ENCODE data around the gene LYZL2. TPM values are rescaled to one million over a fixed set of nuclear protein-coding genes. Genes with fewer than 3 reads are reported as not detected.
"Not testable (repeated sequence)": the region's sequence is repeated elsewhere in the genome, so short reads cannot be mapped to it uniquely, and the experiment has no call there.

The LYZL2 gene
- polyA plus RNA-seq, 1 donor from 2014 or later, result not detected

DNA sequence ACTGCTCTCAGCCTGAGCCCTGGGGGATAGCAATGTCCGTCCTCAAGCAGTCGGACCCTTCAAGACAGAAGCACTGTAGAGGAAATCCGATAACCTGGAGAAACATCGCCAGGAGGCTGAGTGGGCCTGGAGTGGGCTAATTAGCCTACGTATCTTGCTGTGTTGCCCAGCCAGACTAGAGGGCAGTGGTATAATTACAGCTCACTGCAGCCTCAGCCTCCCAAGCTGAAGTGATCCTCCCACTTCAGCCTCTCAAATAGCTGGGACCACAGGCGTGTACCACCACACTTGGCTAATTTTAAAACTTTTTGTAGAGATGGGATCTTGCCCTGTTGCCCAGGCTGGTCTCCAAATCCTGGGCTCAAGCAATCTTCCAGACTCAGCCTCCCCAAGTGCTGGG lies 21.7 kb downstream of the LYZL2 start:
- no peak for TF ChIP-seq MXI1 (conservative IDR thresholded peaks at IDR 0.05; ENCODE audit: poor library complexity, severe bottlenecking)
- TF ChIP-seq RAD21 (conservative IDR thresholded peaks at IDR 0.05), result no peak
- TF ChIP-seq EP300 (conservative IDR thresholded peaks at IDR 0.05; ENCODE audit: poor library complexity, severe bottlenecking), result no peak
- no peaks in the 10 kb centered on the region for H4K20me1 ChIP-seq (ENCODE audit: insufficient read depth)
- H3K4me3 ChIP-seq (ENCODE audit: low read length), result no peak overlapping the region
- no peak overlapping the region for H3K4me2 ChIP-seq (ENCODE audit: low read length)
- no peaks in the 10 kb centered on the region for H3F3A ChIP-seq (ENCODE audit: insufficient read depth, low read length, poor library complexity, severe bottlenecking)
- no peaks in the 10 kb centered on the region for H3K36me3 ChIP-seq (ENCODE audit: insufficient read depth, low read length)
- no peak overlapping the region for H3K27ac ChIP-seq (ENCODE audit: low read length)
- H3K9me2 ChIP-seq (ENCODE audit: insufficient read depth, low read length), result no peaks in the 10 kb centered on the region
- H3K9ac ChIP-seq (ENCODE audit: low read length), result no peak overlapping the region
- no peak overlapping the region for H2AFZ ChIP-seq (ENCODE audit: low read depth, low read length)
- H3K9me3 ChIP-seq (ENCODE audit: low read length), result no peaks in the 10 kb centered on the region
- H3K79me2 ChIP-seq (replicated peaks; ENCODE audit: insufficient read depth, low read length), result no peaks in the 10 kb centered on the region
- no peaks in the 10 kb centered on the region for H3K27me3 ChIP-seq (ENCODE audit: insufficient read depth, low read depth, low read length)

- H3K79me2 ChIP-seq (replicated peaks; ENCODE audit: insufficient read depth, low read length), result no peaks in the 10 kb centered on the region
- TF ChIP-seq, protein P1, sequence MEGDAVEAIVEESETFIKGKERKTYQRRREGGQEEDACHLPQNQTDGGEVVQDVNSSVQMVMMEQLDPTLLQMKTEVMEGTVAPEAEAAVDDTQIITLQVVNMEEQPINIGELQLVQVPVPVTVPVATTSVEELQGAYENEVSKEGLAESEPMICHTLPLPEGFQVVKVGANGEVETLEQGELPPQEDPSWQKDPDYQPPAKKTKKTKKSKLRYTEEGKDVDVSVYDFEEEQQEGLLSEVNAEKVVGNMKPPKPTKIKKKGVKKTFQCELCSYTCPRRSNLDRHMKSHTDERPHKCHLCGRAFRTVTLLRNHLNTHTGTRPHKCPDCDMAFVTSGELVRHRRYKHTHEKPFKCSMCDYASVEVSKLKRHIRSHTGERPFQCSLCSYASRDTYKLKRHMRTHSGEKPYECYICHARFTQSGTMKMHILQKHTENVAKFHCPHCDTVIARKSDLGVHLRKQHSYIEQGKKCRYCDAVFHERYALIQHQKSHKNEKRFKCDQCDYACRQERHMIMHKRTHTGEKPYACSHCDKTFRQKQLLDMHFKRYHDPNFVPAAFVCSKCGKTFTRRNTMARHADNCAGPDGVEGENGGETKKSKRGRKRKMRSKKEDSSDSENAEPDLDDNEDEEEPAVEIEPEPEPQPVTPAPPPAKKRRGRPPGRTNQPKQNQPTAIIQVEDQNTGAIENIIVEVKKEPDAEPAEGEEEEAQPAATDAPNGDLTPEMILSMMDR (IDR thresholded peaks at IDR 0.05; ENCODE audit: poor library complexity, severe bottlenecking), result no peak
- TF ChIP-seq REST (IDR thresholded peaks at IDR 0.05; ENCODE audit: borderline replicate concordance) (no peak), EZH2 (IDR thresholded peaks at IDR 0.05; ENCODE audit: borderline replicate concordance, insufficient read depth, low read length, poor library complexity, severe bottlenecking) (no peak), SMC3 (conservative IDR thresholded peaks at IDR 0.05; ENCODE audit: poor library complexity) (no peak), RAD21 (conservative IDR thresholded peaks at IDR 0.05) (no peak), TAF1 (IDR thresholded peaks at IDR 0.05; ENCODE audit: low read depth) (no peak), EP300 (conservative IDR thresholded peaks at IDR 0.05; ENCODE audit: poor library complexity, severe bottlenecking) (no peak), MXI1 (conservative IDR thresholded peaks at IDR 0.05; ENCODE audit: poor library complexity, severe bottlenecking) (no peak), POLR2AphosphoS5 (IDR thresholded peaks at IDR 0.05) (no peak)
- no peaks in the 10 kb centered on the region for H3F3A ChIP-seq (ENCODE audit: insufficient read depth, low read length, poor library complexity, severe bottlenecking)
- H2AFZ ChIP-seq (ENCODE audit: low read depth, low read length), result no peak overlapping the region
- H3K4me2 ChIP-seq (ENCODE audit: low read length), result no peak overlapping the region
- no peak overlapping the region for H3K9ac ChIP-seq (ENCODE audit: low read length)
- H4K20me1 ChIP-seq (ENCODE audit: insufficient read depth), result no peaks in the 10 kb centered on the region
- no peaks in the 10 kb centered on the region for H3K27me3 ChIP-seq (ENCODE audit: insufficient read depth, low read depth, low read length)
- H3K36me3 ChIP-seq (ENCODE audit: insufficient read depth, low read length), result no peaks in the 10 kb centered on the region
- no peaks in the 10 kb centered on the region for H3K9me2 ChIP-seq (ENCODE audit: insufficient read depth, low read length)
- no peak overlapping the region for H3K27ac ChIP-seq (ENCODE audit: low read length)
- H3K4me3 ChIP-seq (ENCODE audit: low read length), result no peak overlapping the region
- H3K9me3 ChIP-seq (ENCODE audit: low read length), result no peaks in the 10 kb centered on the region
Observed at GRCh38 chr10:30606313-30606712, 23.2 kb downstream of the LYZL2 start.

DNA sequence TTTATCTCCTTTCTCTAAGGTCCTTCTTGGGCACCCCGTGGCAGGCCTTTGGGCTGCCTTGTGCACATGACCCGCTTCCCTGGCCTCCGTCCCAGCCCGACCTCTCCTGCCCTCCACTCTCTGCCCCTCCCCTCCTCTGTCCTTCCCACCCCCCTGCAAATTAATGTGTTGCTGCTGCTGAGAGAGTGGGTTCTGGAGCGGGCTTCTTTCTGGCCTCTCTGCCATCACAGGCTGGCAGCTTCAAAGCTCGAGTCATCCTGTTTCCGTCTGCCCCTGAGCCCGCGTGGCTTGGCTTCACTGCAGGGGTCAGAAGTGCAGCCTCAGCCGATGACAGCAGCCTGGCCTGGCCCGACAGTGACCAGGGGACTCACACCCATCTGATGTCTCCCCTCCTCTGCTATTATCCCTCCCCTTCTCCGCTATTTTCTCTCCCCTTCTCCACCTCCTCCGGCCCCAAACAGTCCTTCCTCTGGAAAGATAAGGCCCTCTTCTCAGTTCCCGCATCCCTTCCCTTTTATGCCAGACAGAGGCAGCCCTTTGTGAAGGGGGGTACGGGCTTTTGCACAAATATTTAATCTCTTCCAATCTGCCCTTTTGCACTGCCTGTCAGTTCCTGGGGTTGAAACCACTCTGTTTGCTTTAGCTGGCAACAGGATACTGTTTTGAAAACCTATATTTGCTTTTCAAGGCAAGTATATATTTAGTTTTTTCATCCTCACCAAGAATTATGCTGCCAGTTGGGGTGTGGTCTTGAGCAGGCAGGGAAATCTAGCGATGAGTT lies 24.0 kb downstream of the LYZL2 start:
- not testable (repeated sequence) for H3K27me3 ChIP-seq (ENCODE audit: insufficient read depth, low read depth, low read length); H3K4me3 ChIP-seq (ENCODE audit: low read length); H2AFZ ChIP-seq (ENCODE audit: low read depth, low read length); H3K27ac ChIP-seq (ENCODE audit: low read length); H3K4me2 ChIP-seq (ENCODE audit: low read length); H3F3A ChIP-seq (ENCODE audit: insufficient read depth, low read length, poor library complexity, severe bottlenecking); H3K9me3 ChIP-seq (ENCODE audit: low read length); H3K79me2 ChIP-seq (replicated peaks; ENCODE audit: insufficient read depth, low read length); H3K9me2 ChIP-seq (ENCODE audit: insufficient read depth, low read length); H4K20me1 ChIP-seq (ENCODE audit: insufficient read depth); H3K36me3 ChIP-seq (ENCODE audit: insufficient read depth, low read length); H3K9ac ChIP-seq (ENCODE audit: low read length)

Data from neural cell (in vitro differentiated cells).